ENCODE results near the gene IMMT.

- TF ChIP-seq POLR2AphosphoS5 (IDR thresholded peaks at IDR 0.05; ENCODE audit: low read depth, low read length) (no peak), REST (IDR thresholded peaks at IDR 0.05; ENCODE audit: insufficient read depth in 1 of 2, low read depth in 2 of 2, low read length in 2 of 2) (no peak), SIN3A (IDR thresholded peaks at IDR 0.05; ENCODE audit: borderline replicate concordance, insufficient read depth, low read length) (no peak), TAF1 (IDR thresholded peaks at IDR 0.05; ENCODE audit: borderline replicate concordance, insufficient read depth, low read length) (no peak)
Measured at GRCh38 chr2:86225581-86225980, 30.3 kb upstream of the IMMT start.
